Measurements from ENCODE around the gene SBNO2.
"Not testable (repeated sequence)": the region's sequence is repeated elsewhere in the genome, so short reads cannot be mapped to it uniquely, and the experiment has no call there.

SBNO2 gene

GRCh38 chr19:1205114-1206099 lies 31.3 kb upstream of the SBNO2 start, which contains the start of gene STK11:
TSS of gene STK11 (plus strand) at chr19:1205778. CDS start at chr19:1206914, 1,136 bp downstream.
- DNase-seq (ENCODE audit: low read depth), result peak; percentile 85
- peak within 1 kb of the TSS; percentile 80 for H3K4me3 ChIP-seq (ENCODE audit: low read length)
- TF ChIP-seq CTCF (conservative IDR thresholded peaks at IDR 0.05; ENCODE audit: low read depth, low read length), result no peak

- not testable (repeated sequence) for H3K4me3 ChIP-seq (ENCODE audit: low read length); DNase-seq (ENCODE audit: low read depth)
Measured at GRCh38 chr19:1200614-1201013, 26.5 kb upstream of the SBNO2 start.

GRCh38 chr19:1199531-1199930 lies 25.5 kb upstream of the SBNO2 start:
- no peak for TF ChIP-seq CTCF (conservative IDR thresholded peaks at IDR 0.05; ENCODE audit: low read depth, low read length)
- no peak for DNase-seq (ENCODE audit: low read depth)

GRCh38 chr19:1189419-1189818 lies 15.4 kb upstream of the SBNO2 start:
- no peak for TF ChIP-seq CTCF (conservative IDR thresholded peaks at IDR 0.05; ENCODE audit: low read depth, low read length)
- H3K4me3 ChIP-seq (ENCODE audit: low read length), result no peak overlapping the region
- no peak for DNase-seq (ENCODE audit: low read depth)

More at GRCh38 chr19:1199531-1199930, 25.5 kb upstream of the SBNO2 start:
- H3K4me3 ChIP-seq (ENCODE audit: low read length), result no peak overlapping the region

GRCh38 chr19:1183543-1184172 lies 9.6 kb upstream of the SBNO2 start:
- no peak overlapping the region for H3K4me3 ChIP-seq (ENCODE audit: low read length)
- no peak for TF ChIP-seq CTCF (conservative IDR thresholded peaks at IDR 0.05; ENCODE audit: low read depth, low read length)
- no peak for DNase-seq (ENCODE audit: low read depth)

GRCh38 chr19:1182727-1183126 lies 8.7 kb upstream of the SBNO2 start:
- H3K4me3 ChIP-seq (ENCODE audit: low read length), result no peak overlapping the region
- DNase-seq (ENCODE audit: low read depth), result no peak
- TF ChIP-seq CTCF (conservative IDR thresholded peaks at IDR 0.05; ENCODE audit: low read depth, low read length), result no peak

- no peak for TF ChIP-seq CTCF (conservative IDR thresholded peaks at IDR 0.05; ENCODE audit: low read depth, low read length)
- DNase-seq (ENCODE audit: low read depth), result no peak
- no peak overlapping the region for H3K4me3 ChIP-seq (ENCODE audit: low read length)
Measured at GRCh38 chr19:1182068-1182467, 8.0 kb upstream of the SBNO2 start.

Data from retinal pigment epithelial cell (primary cell).